HG02571 (cell line): ENCODE results near the gene GDI1.

Experiments
- ATAC-seq: cut with Tn5 transposase; IDR thresholded peaks from one replicate; pipeline ENCODE4 v1.9.1; 2021; ENCODE audit warnings: mild to moderate bottlenecking, moderate library complexity; ENCODE audit not compliant: unreplicated experiment

The GDI1 gene

DNA sequence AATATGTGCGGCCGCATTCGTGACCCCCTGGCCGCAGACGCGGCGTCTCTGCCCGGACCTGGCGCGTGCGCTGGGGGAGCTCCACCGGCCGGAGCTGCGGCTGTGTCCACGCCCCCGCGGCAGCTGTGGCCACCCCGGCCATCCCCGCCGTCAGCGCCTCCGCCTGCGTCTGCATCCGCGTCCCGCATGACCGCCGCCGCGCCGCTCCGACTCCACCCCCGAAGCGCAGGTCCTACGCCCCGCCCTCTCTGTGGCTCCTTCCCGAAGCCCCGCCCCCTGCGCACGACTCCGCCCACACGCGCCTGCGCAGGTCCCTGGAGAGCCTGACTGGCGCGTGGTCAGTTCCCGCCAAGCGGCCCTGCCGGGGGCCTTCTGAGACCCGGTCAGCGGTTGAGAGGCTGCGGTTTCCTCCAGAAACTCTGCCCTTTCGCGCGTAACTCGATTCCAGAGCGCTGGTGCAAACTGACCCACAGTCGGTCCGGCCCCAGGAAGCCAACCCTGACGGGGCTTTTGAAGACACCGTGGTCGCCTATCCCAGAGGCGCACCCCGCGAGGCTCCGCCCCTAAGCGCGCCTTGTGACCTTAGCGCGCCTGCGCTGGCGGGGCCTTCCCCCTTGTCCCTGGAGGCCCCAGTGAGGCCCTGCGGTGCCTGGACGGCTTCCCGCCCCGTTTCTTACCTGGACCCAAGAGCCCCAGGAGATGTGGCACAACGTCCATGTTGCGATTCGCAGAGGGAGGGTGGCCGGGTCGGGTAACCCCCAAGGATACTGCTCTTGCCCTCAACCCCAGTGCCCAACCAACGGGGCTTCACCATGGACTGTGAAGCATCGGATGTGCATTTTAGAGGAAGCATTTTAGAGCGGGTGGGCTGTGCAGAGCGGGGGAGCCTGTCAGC is 42.0 kb downstream of the GDI1 start, which contains the start of gene LAGE3:
Gene LAGE3 (minus strand): TSS at position 554 of the 895 bp plus-strand sequence. CDS start 366 bp downstream, at position 188.
- peak; percentile 76 for ATAC-seq

DNA sequence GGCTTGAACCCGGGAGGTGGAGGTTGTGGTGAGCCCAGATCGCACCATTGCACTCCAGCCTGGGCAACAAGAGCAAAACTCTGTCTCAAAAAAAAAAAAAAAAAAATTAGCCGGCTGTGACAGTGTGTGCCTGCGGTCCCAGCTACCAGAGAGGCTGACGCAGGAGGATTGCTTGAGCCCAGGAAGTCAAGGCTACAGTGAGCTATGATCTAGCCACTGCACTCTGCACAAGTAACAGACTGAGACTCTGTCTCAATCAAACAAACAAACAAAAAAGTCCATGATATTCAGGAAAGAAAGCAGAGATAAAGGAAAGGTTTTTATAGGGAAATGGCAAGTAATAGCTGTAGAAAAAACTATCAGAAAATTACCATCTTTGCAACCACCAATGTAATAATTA is 44.2 kb downstream of the GDI1 start:
- no peak for ATAC-seq

- no peak for ATAC-seq
Measured at GRCh38 chrX:154481911-154482601, 45.1 kb downstream of the GDI1 start.

DNA sequence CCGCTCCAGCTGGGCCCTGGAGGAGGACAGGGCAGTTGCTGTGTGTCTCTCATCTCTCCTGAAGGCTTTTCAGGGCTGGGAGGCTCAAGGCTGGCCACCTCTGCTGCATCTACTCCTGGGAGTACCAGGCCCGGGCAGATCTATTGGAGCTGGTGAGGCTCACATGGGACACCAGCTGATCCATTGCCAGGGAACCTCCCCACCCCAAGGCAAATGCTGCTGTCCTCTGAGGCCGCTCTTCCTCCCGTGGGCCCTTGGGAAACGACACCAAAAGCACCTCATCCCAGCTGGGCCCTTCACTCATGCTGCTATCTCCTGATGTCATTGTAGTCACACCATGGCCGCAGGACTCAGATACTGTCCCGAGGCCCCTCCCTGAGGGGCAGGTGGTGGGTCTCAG is 45.8 kb downstream of the GDI1 start:
- ATAC-seq: no peak

DNA sequence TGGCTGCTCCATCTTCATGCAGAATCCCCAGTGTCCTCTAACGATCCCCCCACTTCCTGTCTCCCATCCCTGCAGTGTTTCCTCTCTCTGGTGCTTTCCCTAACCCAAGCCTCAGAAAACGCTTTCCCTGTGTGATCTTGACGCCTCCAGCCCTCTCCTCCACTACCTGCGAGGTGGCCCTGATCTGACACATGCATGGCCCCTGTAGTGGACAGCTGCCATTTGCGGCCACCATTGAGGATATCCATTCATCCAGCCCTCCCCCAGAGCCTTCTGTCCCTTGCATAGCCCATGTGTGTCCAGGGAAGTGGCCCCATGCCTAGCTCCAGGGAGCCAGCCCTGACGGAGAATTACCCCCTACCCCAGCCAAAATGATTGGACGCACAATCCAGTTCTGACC is 46.4 kb downstream of the GDI1 start:
- ATAC-seq: no peak

DNA sequence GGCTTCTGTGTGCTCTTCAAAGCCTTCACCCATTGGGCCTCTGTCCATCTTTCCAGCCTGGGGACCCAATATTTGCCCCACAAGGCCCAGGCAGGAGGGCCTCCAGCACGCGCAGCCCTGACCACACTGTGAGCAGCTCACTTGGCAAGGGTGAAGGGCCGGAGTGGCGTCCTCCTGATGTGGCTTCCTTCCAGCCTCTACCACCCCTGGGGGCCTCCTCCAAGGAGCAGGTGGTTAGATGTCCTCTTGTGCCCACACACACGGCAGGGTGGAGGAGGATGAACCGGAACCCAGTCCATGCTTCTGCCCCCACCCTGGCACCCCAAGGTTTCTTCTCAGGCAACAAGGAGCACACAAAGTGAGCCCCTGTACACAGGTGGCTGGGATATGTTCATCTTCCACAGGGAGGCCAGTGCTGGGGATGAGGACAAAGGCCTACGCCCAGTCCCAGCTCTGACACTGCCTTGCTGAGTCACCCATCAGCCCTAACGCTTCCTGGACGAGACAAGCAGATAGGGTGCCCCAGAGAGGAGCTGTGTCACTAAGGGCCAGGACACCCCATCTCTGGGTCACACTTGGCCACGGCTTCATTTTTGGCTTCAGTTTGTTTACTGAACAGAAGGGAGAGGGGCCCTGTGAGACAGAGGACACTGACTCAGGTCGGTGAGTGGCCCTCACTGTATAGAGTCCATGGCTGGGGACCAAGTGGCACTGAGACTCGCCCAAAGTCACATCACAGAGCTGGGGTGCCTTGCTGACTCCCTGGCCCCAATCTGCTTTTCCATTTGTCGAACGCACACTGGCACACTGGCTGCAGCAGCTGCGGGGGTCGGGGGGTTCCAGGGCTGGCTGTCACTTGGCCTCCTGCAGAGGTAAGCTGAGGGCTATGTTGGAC is 47.5 kb downstream of the GDI1 start:
- ATAC-seq: no peak

DNA sequence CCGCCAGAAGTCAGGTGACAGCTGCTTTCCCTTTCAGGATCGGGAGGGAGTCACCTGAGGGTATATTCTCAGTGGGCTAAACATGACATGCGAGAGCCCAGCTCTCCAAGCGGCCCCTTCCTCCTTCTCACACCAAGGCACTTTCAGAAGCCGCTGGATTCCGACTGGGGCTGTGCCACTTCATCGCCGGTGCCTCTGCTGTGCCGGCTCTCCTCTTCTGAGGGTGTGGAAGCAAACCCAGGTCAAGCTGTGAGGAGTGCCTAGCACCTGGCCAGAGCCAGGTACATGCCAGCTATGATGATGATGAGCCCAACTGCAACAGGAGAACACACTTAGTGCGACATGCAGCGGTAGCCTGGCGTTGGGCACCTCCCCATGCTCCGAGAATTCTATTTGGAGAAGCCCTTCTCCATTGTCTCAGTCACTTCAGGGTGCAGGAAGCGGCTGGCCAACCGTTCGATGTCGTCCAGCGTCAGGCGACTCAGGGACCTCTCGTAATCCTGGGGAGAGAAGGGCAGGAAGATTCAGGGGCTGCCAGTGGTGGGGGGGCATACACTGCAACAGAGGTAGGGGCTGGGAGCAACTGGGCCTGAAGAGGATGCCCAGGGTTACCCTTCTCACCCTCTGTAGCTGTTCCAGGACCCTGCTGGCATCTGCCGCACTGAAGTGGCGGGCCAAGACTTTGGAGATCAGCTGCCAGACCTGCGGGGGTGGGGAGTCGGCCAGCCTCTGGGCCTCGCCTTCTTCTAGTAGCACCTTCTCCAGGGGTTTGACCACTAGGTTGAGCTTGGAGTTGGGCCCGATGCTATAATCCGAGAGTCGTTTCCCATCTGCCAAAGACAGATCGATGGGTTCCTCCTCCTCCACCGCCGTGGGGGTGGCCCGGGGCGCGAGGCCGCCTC is 48.4 kb downstream of the GDI1 start:
- no peak for ATAC-seq

- no peak for ATAC-seq
Measured at GRCh38 chrX:154486052-154486395, 49.1 kb downstream of the GDI1 start.

- ATAC-seq: no peak
Measured at GRCh38 chrX:154486396-154487207, 49.6 kb downstream of the GDI1 start, which contains the start of gene UBL4A. Gene UBL4A, minus strand, starts transcription at chrX:154486615. Its CDS starts 31 bp downstream, at chrX:154486584.

DNA sequence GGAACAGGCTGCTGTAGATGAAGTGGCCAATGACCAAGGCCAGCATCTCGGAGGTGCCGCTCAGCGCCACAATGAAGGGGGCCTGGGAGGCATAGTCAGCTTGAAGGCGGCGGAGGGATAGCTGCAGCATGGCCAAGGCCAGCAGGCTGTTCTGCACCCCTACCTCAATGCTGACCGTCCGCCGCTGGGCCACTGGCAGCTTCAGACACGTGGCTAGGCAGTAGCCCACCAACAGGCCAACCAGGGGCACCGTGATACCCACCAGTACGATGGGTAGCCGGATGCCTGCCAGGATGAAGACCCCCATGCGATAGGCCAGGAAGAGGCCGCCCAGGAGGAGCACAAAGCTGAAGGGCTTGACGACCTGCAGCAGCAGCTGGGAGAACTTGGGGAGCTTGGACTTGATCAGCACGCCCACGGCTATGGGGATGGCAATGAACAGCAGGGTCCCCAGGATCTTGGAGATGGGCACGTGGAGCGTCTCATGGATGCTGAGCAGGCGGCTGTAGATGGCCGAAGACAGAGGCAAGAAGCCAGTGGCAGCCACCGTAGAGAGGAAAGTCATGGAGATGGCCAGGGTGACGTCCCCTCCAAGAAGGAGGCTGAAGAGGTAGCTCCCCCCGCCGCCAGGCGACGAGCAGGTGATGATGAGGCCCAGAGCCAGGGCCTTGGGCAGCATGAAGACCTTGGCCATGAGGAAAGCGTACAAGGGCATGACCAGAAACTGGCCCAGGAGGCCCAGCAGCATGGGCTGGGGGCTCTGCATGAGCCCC is 50.8 kb downstream of the GDI1 start:
- no peak for ATAC-seq

DNA sequence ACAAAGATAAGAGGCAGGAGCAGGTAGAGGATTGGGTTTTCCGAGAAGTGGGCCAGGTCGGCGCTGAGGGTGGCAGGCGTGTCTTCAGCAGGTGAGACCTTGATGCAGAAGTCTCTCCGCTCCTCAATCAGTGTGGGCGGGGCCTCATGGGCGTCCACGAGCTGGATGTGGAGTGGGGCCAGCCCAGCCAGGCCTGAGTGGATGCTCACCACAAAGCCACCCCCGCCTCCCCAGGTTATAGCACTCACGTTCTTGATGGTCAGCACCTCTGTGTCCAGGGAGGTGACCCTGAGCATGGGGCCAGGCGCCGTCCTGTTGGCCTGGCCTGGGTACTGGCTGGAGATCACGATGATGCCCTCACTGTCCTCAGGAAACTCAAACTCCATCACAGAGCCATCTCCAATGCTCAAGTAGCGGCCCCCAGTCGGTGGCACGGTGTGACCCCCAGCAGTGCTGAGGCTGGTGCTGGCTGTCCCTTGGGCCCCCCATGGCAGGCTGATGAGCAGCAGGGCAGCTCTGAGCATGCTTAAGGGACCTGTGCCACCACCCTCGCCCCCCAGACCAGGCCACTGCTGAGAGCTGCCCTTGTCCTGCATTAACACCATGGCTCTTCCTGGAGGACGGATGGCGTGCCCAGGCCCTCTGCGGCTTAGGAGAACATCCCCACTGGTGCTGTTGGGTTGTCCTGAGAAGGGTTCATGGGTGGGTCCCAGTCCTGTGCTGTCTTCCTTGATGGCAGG is 51.6 kb downstream of the GDI1 start:
- ATAC-seq: no peak

GRCh38 chrX:154489182-154489581 is 52.2 kb downstream of the GDI1 start:
- no peak for ATAC-seq

DNA sequence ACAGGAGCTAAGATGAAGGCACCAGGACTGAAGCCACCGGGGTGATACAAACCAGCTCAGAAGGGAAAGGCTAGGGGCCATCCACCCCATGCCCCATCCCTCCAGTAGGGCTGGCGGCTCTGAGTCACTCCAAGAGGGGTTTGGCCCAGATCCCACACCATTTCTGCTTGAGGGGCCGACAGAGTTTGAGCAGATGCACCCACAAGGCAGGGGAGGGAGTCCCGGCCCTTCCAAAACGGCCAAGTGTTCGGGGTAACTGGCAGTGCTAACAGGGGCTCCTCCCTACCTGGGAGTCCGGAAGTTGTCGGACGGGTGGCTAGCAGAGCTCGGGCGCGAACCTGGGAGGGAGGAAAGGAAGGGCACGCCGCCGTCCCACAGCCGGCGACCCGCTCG is 53.1 kb downstream of the GDI1 start:
- ATAC-seq: peak; percentile 6

DNA sequence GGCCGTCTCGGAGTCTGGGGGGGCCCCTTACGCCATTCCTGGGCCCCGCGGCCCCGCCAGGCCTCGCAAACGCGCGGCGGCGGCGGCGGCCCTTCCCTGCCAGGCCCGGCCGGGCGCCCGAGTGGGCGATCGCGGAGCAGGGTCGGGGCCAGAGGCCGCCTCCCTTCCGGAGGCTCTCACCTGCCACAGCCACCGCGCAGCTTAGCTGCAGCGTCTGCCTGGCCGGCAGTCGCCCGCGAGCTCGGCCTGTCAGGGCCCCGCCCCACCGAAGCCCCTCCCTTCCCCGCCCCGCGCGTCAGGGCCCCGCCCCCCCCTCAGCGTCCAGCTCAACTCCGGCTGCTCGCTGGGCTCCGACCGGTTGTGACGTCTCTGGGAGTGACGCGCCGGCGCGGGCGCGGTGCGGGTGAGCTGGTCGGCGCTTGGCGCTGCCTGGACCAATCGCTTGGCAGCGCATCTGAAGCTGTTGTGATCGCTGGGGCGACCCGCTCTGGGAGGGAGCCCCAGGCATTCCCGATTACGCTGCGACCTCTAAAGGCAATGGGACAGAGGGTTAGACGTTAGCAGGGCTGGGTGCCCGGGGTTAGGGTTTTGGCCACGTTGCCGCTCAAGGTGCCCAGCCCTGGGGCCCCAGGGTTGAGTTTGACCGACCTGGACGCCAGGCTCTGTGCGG is 53.6 kb downstream of the GDI1 start, which contains the start of gene SLC10A3:
Gene SLC10A3 (minus strand): TSS at position 216 of the 670 bp plus-strand sequence. CDS start 1,689 bp downstream, outside the sequence.
- ATAC-seq: peak; percentile 68
